Measurements from ENCODE around the gene ERBB4. TPM values are rescaled to one million over a fixed set of nuclear protein-coding genes. Genes with fewer than 3 reads are reported as not detected.

ERBB4 gene
- total RNA-seq, 4 donors from 2014 or later = 0.26 to 13.3 (median 2.4) TPM

- no peak for DNase-seq
- Histone ChIP-seq H3K4me3 (no peak overlapping the region), H3K27me3 (no peaks in the 10 kb centered on the region), H3K9me3 (no peaks in the 10 kb centered on the region), H3K36me3 (no peaks in the 10 kb centered on the region), H3K4me1 (no peaks in the 10 kb centered on the region), H3K27ac (no peak overlapping the region)
- no peak for TF ChIP-seq CTCF (IDR thresholded peaks at IDR 0.05)
- TF ChIP-seq POLR2A (IDR thresholded peaks at IDR 0.05) = no peak
- intact Hi-C loops (cut with DNase I; ENCODE audit: low total_unique reads) = no loop called here
These were observed 462.1 kb downstream of the ERBB4 start for GRCh38 chr2:212076456-212076855.

- Histone ChIP-seq H3K36me3 (no peaks in the 10 kb centered on the region), H3K4me1 (no peaks in the 10 kb centered on the region), H3K4me3 (no peak overlapping the region), H3K27ac (no peak overlapping the region), H3K9me3 (no peaks in the 10 kb centered on the region), H3K27me3 (no peaks in the 10 kb centered on the region)
- intact Hi-C loops (cut with DNase I; ENCODE audit: low total_unique reads) = no loop called here
- TF ChIP-seq CTCF (IDR thresholded peaks at IDR 0.05) (no peak), POLR2A (IDR thresholded peaks at IDR 0.05) (no peak)
- no peak for DNase-seq
These were observed 465.2 kb downstream of the ERBB4 start for GRCh38 chr2:212073360-212073759.

GRCh38 chr2:212066546-212066945, 472.1 kb downstream of the ERBB4 start:
- TF ChIP-seq POLR2A (IDR thresholded peaks at IDR 0.05) (no peak), CTCF (IDR thresholded peaks at IDR 0.05) (no peak)
- no peak for DNase-seq
- Histone ChIP-seq H3K4me3 (no peak overlapping the region), H3K4me1 (no peaks in the 10 kb centered on the region), H3K27ac (no peak overlapping the region), H3K9me3 (no peaks in the 10 kb centered on the region), H3K27me3 (no peaks in the 10 kb centered on the region), H3K36me3 (no peaks in the 10 kb centered on the region)
- intact Hi-C loops (cut with DNase I; ENCODE audit: low total_unique reads) = no loop called here

DNA sequence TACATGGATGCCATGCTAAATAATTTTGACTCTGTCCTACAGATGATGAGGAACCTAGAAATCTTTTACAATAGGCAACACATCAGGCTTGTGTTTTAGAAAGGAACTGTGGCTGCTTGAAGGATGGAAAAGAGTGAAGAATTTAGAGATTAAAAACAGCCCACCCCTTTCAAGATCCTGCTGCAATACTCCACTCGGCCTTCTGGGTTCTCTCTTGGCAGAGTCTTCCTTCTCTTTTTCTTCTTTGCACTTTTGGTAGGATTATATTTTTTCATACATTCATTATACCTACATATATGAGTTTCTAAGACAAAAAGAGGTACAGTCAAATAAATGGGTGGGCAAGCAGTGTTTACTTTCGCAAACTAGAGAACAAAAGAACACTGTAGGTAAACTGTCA, 474.3 kb downstream of the ERBB4 start:
- no peak overlapping the region for H3K4me3 ChIP-seq
- H3K27me3 ChIP-seq = no peaks in the 10 kb centered on the region
- no peak overlapping the region for H3K27ac ChIP-seq
- intact Hi-C loops (cut with DNase I; ENCODE audit: low total_unique reads) = no loop called here
- TF ChIP-seq CTCF (IDR thresholded peaks at IDR 0.05) = no peak
- TF ChIP-seq POLR2A (IDR thresholded peaks at IDR 0.05) = no peak
- H3K9me3 ChIP-seq = no peaks in the 10 kb centered on the region
- H3K4me1 ChIP-seq = no peaks in the 10 kb centered on the region
- no peaks in the 10 kb centered on the region for H3K36me3 ChIP-seq
- DNase-seq = no peak

DNA sequence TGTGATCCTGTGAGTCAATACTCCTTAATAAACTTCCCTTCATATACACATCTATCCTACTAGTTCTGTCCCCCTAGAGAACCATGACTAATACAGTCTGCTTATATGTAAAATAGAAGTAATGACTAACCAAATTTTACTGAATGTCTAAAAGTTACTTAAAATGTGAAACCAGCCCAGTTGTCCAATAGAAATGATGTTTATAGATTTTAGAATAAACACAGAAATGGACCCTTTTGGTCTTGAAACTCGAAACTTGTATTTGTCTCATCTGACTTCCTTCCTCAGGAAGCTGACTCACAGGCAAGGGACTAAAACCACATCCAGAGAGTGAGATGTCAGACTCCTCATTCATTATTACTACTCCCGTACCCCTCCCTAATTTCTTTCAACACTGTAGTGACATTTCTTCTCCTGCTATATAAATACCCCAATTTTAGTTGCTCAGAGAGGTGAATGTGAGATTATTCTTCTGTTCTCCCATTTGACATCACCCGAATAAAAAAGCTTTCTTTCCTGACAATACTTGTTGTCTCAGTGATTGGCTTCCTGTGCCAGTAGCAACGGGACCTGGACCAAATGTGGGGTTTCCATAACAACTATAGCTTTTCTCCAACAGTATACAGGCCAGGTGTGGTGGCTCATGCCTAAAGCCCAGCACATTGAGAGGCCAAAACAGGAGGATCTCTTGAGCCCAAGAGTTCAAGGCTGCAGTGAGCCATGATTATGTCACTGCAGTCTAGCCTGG, 486.0 kb downstream of the ERBB4 start:
- H3K27me3 ChIP-seq = no peaks in the 10 kb centered on the region
- H3K9me3 ChIP-seq = no peaks in the 10 kb centered on the region
- intact Hi-C loops (cut with DNase I; ENCODE audit: low total_unique reads) = no loop called here
- H3K36me3 ChIP-seq = no peaks in the 10 kb centered on the region
- H3K27ac ChIP-seq = no peak overlapping the region
- TF ChIP-seq CTCF (IDR thresholded peaks at IDR 0.05) = no peak
- no peak for TF ChIP-seq POLR2A (IDR thresholded peaks at IDR 0.05)
- no peak overlapping the region for H3K4me3 ChIP-seq
- no peaks in the 10 kb centered on the region for H3K4me1 ChIP-seq
- DNase-seq = no peak

Data from uterus (tissue), 4 donors.